Stomach (tissue), 9 donors: ENCODE measurements around the gene SSX1. TPM values are rescaled to one million over a fixed set of nuclear protein-coding genes. Genes with fewer than 3 reads are reported as not detected.
"Not testable (repeated sequence)": the region's sequence is repeated elsewhere in the genome, so short reads cannot be mapped to it uniquely, and the experiment has no call there.

Experiments used
- DNase-seq, 2 donors: peaks; one replicate each; pipeline versions ENCODE4 v3.0.0 to v3.0.0-alpha.2; 2013 to 2019
- H3K27ac ChIP-seq, 5 donors: fragments of 200-600 bp in 4 of 5; sonication (generic) in 4 of 5; one replicate each; pipeline ENCODE4 v1.5.1; 2013 to 2019; ENCODE audit warnings: mild to moderate bottlenecking in 1 of 5, moderate library complexity in 1 of 5
- H3K27me3 ChIP-seq, 3 donors: fragments of 200-600 bp; sonication (generic); one replicate each; pipeline ENCODE4 v1.5.1; 2017 to 2019; ENCODE audit warnings: mixed run types in 1 of 3
- H3K36me3 ChIP-seq, 4 donors: fragments of 200-600 bp; sonication (generic); 1 replicate in 3 of 4; 2 replicates in 1 of 4; pipeline ENCODE4 v1.5.1; 2016 to 2019
- H3K4me1 ChIP-seq, 4 donors: fragments of 200-600 bp; sonication (generic); one replicate each; pipeline ENCODE4 v1.5.1; 2016 to 2019
- H3K4me3 ChIP-seq, 4 donors: fragments of 200-600 bp; sonication (generic) in 3 of 4; one replicate each; pipeline ENCODE4 v1.5.1; 2016 to 2019; ENCODE audit warnings: mild to moderate bottlenecking in 1 of 4
- H3K9me3 ChIP-seq, 4 donors: fragments of 200-600 bp; sonication (generic); one replicate each; pipeline ENCODE4 v1.5.1; 2016 to 2019
- EP300 ChIP-seq: sonication (generic); formaldehyde crosslinking; IDR thresholded peaks from one replicate; pipeline ENCODE4 v1.6.1; 2017; ENCODE audit warnings: antibody characterized with exemption
- POLR2A ChIP-seq, 4 donors: fragments of 450-650 bp; IDR thresholded peaks; one replicate each; pipeline ENCODE4 v1.6.1; 2016; ENCODE audit warnings: antibody characterized with exemption in 4 of 4, control low read depth in 2 of 4, mild to moderate bottlenecking in 1 of 4, moderate library complexity in 1 of 4
- POLR2AphosphoS5 ChIP-seq, 3 donors: sonication (generic); formaldehyde crosslinking; IDR thresholded peaks; one replicate each; pipeline ENCODE4 v1.6.1; 2016; ENCODE audit warnings: antibody characterized with exemption in 3 of 3
- WGBS, 5 donors: extraction: QIAGEN DNeasy Blood & Tissue Kit in 3 of 5; methylation state at CpG; one replicate each; pipeline versions ENCODE4 v1.1.5 to v1.1.7; 2013 to 2018; 5-methylcytosine and 5-hydroxymethylcytosine counted together
- intact Hi-C: fragments of 100-400 bp; cut with DNase I; formaldehyde crosslinking; loops from one replicate; pipeline ENCODE4 v1.15.1; 2023; ENCODE audit warnings: low total_unique reads
- polyA plus RNA-seq, 3 donors: library from polyadenylated mRNA; stranded (reverse); fragments of 200-250 nt; gene quantifications; one replicate each; pipeline ENCODE4 v1.2.3, GENCODE V29; 2013
- small RNA-seq, 4 donors: library from RNA; depleted of rRNA; stranded (forward); fragments of <200 nt; gene quantifications; one replicate each; pipeline ENCODE3, GENCODE V24; 2016
- total RNA-seq, 5 donors: library from RNA; depleted of rRNA; stranded (reverse); fragments of >200 nt; gene quantifications; one replicate each; pipeline versions ENCODE4 v1.1.0 to v1.2.3, GENCODE V29; 2014 to 2016
- TF ChIP-seq, protein P1 (sequence below), 7 experiments: fragments of 450-650 bp in 4 of 7; fragments of 200-600 bp in 3 of 7; sonication (generic) in 3 of 7; IDR thresholded peaks; one replicate each; pipeline ENCODE4 v1.5.1; 2016 to 2019; ENCODE audit warnings: antibody characterized with exemption in 7 of 7, control low read depth in 2 of 7, mild to moderate bottlenecking in 1 of 7
- donor health status: healthy with polysubstance abuse.
- donor health status: Bipolar disorder and iron deficiency.
- donor health status: healthy.

SSX1 gene
- total and polyA plus RNA-seq, 8 donors: not detected

DNA sequence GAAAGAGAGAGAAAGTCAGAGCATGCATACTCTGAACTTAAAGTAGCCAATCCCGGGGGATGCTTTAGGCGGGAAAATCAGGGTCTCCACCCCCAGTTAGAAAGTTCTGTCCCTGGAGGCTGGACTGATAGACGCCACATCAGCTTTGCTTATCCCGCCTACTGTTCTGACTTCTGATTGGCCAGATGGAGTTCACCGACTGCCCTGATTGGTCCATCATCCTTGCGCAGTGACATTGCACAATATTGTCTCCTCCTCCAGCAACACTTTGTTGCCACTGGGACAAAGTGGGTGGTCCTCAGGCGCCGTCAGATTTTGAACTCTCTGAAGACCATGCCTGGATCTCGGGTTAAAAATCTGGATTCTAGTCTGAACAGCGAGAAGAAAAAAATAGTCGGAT, 51.0 kb downstream of the SSX1 start:
- H3K27ac ChIP-seq: no peak overlapping the region
- no peak overlapping the region for H3K4me3 ChIP-seq
- TF ChIP-seq POLR2A (IDR thresholded peaks at IDR 0.05): no peak
- TF ChIP-seq, protein P1, sequence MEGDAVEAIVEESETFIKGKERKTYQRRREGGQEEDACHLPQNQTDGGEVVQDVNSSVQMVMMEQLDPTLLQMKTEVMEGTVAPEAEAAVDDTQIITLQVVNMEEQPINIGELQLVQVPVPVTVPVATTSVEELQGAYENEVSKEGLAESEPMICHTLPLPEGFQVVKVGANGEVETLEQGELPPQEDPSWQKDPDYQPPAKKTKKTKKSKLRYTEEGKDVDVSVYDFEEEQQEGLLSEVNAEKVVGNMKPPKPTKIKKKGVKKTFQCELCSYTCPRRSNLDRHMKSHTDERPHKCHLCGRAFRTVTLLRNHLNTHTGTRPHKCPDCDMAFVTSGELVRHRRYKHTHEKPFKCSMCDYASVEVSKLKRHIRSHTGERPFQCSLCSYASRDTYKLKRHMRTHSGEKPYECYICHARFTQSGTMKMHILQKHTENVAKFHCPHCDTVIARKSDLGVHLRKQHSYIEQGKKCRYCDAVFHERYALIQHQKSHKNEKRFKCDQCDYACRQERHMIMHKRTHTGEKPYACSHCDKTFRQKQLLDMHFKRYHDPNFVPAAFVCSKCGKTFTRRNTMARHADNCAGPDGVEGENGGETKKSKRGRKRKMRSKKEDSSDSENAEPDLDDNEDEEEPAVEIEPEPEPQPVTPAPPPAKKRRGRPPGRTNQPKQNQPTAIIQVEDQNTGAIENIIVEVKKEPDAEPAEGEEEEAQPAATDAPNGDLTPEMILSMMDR (IDR thresholded peaks at IDR 0.05): no peak
- no peak for TF ChIP-seq EP300
- no peak for TF ChIP-seq POLR2AphosphoS5 (IDR thresholded peaks at IDR 0.05)
- WGBS, 5 donors: 85 to 96% (median 89%) methylated on average over 9 to 11 of the region's 11 CpGs
- H3K4me1 ChIP-seq: no peaks in the 10 kb centered on the region
- H3K36me3 ChIP-seq: no peaks in the 10 kb centered on the region
- no peak for DNase-seq
- intact Hi-C loops: no loop called here
- H3K9me3 ChIP-seq: no peaks in the 10 kb centered on the region
- H3K27me3 ChIP-seq: no peaks in the 10 kb centered on the region

DNA sequence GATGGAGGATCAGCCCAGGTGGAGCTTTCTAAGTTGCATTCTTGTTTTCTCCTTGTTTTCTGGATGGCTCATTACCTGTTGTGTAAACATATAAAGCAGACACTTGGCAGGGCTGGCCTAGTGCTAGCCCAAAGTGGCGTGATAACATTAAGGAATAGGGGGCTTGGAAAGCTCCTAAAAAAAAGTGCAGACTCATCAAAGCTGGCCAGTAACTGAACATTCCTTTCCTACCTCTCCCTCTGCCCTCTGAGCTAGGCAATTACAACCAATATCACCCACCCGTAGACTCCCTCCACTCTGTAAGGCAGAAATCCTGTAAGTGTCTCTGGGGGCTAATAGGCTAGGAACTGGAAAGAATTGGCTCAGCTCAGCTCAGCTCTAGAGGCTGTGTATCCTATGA, 58.8 kb downstream of the SSX1 start:
- H3K4me1 ChIP-seq, H3K36me3 ChIP-seq, H3K27ac ChIP-seq, H3K9me3 ChIP-seq, DNase-seq, H3K27me3 ChIP-seq, H3K4me3 ChIP-seq, intact Hi-C loops: not testable (repeated sequence)
- WGBS, 5 donors: 79 to 87% (median 84%) methylated on average over 2 of the region's 2 CpGs

Small RNA genes within 50 kb of the gene (small RNA-seq; reads per million reads assigned to genes)
- gene AC245047.3 (0 reads per million in 4 donors), gene AC245047.4 (0 reads per million in 4 donors), gene RNA5SP503 (0 reads per million in 4 donors)

Other genes starting within 250 kb of the SSX1 start
- gene SPACA5, start 248.4 kb upstream of the SSX1 start, total RNA-seq: not detected
- gene SPACA5, start 248.4 kb upstream of the SSX1 start, polyA plus RNA-seq: under 1 TPM in 1 of 3 donors, not detected in 2; 0.38 TPM
- 10 to 100 TPM in 2 of 5 donors, 1 to 10 TPM in 3; 1.6 to 13.3 (median 6.1) TPM for gene ZNF630, start 183.8 kb upstream of the SSX1 start, total RNA-seq
- gene ZNF630, start 183.8 kb upstream of the SSX1 start, polyA plus RNA-seq: 1 to 10 TPM; 1.8 to 2.6 (median 1.8) TPM
- gene SPACA5B, start 124.8 kb upstream of the SSX1 start, total RNA-seq: not detected
- not detected for gene SPACA5B, start 124.8 kb upstream of the SSX1 start, polyA plus RNA-seq
- gene SSX5, start 58.6 kb upstream of the SSX1 start, total RNA-seq: not detected
- gene SSX5, start 58.6 kb upstream of the SSX1 start, polyA plus RNA-seq: not detected
- gene SSX3, start 101.3 kb downstream of the SSX1 start, total RNA-seq: not detected
- not detected for gene SSX3, start 101.3 kb downstream of the SSX1 start, polyA plus RNA-seq
- not detected for gene SSX4, start 128.1 kb downstream of the SSX1 start, total RNA-seq
- gene SSX4, start 128.1 kb downstream of the SSX1 start, polyA plus RNA-seq: not detected
- gene SSX4B, start 156.6 kb downstream of the SSX1 start, total RNA-seq: not detected
- gene SSX4B, start 156.6 kb downstream of the SSX1 start, polyA plus RNA-seq: not detected
- gene SLC38A5, start 214.9 kb downstream of the SSX1 start, total RNA-seq: 10 to 100 TPM in 2 of 5 donors, 1 to 10 TPM in 3; 4.1 to 32.9 (median 6.7) TPM
- 10 to 100 TPM; 19.9 to 45.8 (median 21.1) TPM for gene SLC38A5, start 214.9 kb downstream of the SSX1 start, polyA plus RNA-seq
- 10 to 100 TPM; 19.6 to 92.8 (median 55.3) TPM for gene FTSJ1, start 220.8 kb downstream of the SSX1 start, total RNA-seq
- gene FTSJ1, start 220.8 kb downstream of the SSX1 start, polyA plus RNA-seq: 10 to 100 TPM; 33.9 to 40.3 (median 37.7) TPM